ENCODE results near the gene EPB41L1.

Gene EPB41L1

DNA sequence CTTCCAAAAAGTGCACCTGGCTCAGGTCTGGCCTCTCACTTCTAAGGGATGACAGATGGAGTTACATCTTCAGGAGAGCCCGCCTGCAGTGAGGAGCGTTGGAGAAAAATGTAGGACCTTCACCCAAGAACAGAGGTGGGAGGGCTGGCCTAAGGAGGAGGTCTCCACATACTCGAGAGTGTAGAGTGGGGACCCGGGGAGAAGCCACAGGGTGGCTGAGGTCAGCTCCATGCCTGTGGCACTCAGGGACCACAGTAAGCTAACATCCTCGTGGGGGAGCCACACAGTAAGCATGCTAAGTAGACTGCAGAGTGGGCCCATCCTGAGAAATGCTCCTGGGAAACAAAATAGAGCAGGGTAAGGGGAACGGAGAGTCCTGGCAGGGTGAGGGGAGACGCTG lies 105.8 kb downstream of the EPB41L1 start:
- TF ChIP-seq CTCF (IDR thresholded peaks at IDR 0.05; ENCODE audit: borderline replicate concordance, control extremely low read depth, extremely low read depth, insufficient read depth, missing control alignments), result no peak
- no peak for DNase-seq (ENCODE audit: low spot score)
- in situ Hi-C loops (cut with MboI; ENCODE audit: low sequenced_read_pairs, unreplicated experiment), result no loop called here

- in situ Hi-C loops (cut with MboI; ENCODE audit: low sequenced_read_pairs, unreplicated experiment), result no loop called here
- no peak for DNase-seq (ENCODE audit: low spot score)
- TF ChIP-seq CTCF (IDR thresholded peaks at IDR 0.05; ENCODE audit: borderline replicate concordance, control extremely low read depth, extremely low read depth, insufficient read depth, missing control alignments), result no peak
These were observed 107.0 kb downstream of the EPB41L1 start for GRCh38 chr20:36261389-36262105.

- no peak for TF ChIP-seq CTCF (IDR thresholded peaks at IDR 0.05; ENCODE audit: borderline replicate concordance, control extremely low read depth, extremely low read depth, insufficient read depth, missing control alignments)
- in situ Hi-C loops (cut with MboI; ENCODE audit: low sequenced_read_pairs, unreplicated experiment), result no loop called here
- DNase-seq (ENCODE audit: low spot score), result no peak
These were observed 107.9 kb downstream of the EPB41L1 start for GRCh38 chr20:36262440-36262839.

GRCh38 chr20:36264426-36265246 lies 110.1 kb downstream of the EPB41L1 start:
- no peak for DNase-seq (ENCODE audit: low spot score)
- TF ChIP-seq CTCF (IDR thresholded peaks at IDR 0.05; ENCODE audit: borderline replicate concordance, control extremely low read depth, extremely low read depth, insufficient read depth, missing control alignments), result no peak
- in situ Hi-C loops (cut with MboI; ENCODE audit: low sequenced_read_pairs, unreplicated experiment), result no loop called here

DNA sequence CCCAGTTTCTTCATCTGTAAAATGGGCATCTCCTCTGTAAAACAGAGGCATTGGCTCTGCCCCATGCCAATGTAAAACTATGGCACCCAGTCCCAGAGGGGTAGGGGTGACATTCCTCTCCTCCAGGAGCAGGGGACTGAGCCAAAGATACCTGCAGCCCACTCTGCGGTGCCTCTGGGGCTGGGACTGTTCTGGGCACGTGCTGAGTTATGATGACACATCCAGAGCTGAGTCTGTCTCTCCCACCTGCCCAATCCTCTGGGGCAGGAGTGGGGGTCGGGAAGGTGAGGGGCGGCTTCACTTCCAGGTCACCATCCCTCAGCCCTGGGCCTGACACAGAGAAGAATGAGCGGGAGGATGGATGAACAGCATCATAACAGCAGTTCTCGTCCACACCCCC lies 111.6 kb downstream of the EPB41L1 start:
- TF ChIP-seq CTCF (IDR thresholded peaks at IDR 0.05; ENCODE audit: borderline replicate concordance, control extremely low read depth, extremely low read depth, insufficient read depth, missing control alignments), result no peak
- in situ Hi-C loops (cut with MboI; ENCODE audit: low sequenced_read_pairs, unreplicated experiment), result no loop called here
- DNase-seq (ENCODE audit: low spot score), result no peak

GRCh38 chr20:36267605-36268381 lies 113.3 kb downstream of the EPB41L1 start:
- in situ Hi-C loops (cut with MboI; ENCODE audit: low sequenced_read_pairs, unreplicated experiment), result no loop called here
- no peak for DNase-seq (ENCODE audit: low spot score)
- TF ChIP-seq CTCF (IDR thresholded peaks at IDR 0.05; ENCODE audit: borderline replicate concordance, control extremely low read depth, extremely low read depth, insufficient read depth, missing control alignments), result no peak
